IPS-15b (cell line): ENCODE data around the gene B4GALT5.

Source experiments
- H3K27me3 ChIP-seq: one replicate; pipeline ENCODE4 v1.6.1; 2013; ENCODE audit warnings: low read length; ENCODE audit not compliant: control insufficient read depth, insufficient read depth
- H3K36me3 ChIP-seq: one replicate; pipeline ENCODE4 v1.6.1; 2013; ENCODE audit warnings: low read length; ENCODE audit not compliant: control insufficient read depth, insufficient read depth
- H3K4me1 ChIP-seq: one replicate; pipeline ENCODE4 v1.6.1; 2013; ENCODE audit warnings: mild to moderate bottlenecking, low read length; ENCODE audit not compliant: control insufficient read depth, insufficient read depth
- H3K4me3 ChIP-seq: one replicate; pipeline ENCODE4 v1.5.1; 2013; ENCODE audit warnings: low read depth, low read length
- H3K9ac ChIP-seq: one replicate; pipeline ENCODE4 v1.6.1; 2013; ENCODE audit warnings: low read depth, mild to moderate bottlenecking, low read length
- H3K9me3 ChIP-seq: one replicate; pipeline ENCODE4 v1.6.1; 2013; ENCODE audit warnings: mild to moderate bottlenecking, low read length; ENCODE audit not compliant: control insufficient read depth, insufficient read depth

The B4GALT5 gene

DNA sequence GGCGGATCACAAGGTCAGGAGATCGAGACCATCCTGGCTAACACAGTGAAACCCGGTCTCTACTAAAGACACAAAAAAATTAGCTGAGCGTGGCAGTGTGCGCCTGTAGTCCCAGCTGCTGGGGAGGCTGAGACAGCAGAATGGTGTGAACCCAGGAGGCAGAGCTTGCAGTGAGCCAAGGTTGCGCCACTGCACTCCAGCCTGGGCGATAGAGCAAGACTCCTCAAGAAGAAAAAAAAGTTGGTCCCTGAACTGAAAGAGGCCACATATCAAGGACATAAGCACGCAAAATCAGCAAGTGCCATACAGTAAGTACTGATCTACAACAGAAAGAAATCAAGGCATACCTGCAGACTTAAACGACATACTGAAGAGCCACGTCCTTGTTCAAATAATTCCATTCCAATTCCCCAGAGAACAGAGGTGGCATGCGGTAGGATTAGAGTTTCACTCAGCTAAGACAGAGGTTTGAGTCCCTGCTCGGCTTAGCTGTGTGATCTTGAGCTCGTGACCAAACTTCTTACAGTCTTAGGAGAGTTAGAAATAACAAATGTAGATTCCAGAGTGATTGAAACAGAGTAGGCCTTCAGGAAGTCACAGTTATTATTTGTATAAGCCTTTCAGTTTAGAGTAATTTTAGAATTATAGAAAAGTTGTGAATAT, 29.2 kb downstream of the B4GALT5 start:
- Histone ChIP-seq H3K27me3 (no peaks in the 10 kb centered on the region), H3K9ac (no peak overlapping the region), H3K36me3 (peaks cover 3% of the 10 kb centered on the region), H3K4me3 (no peak overlapping the region), H3K9me3 (no peaks in the 10 kb centered on the region), H3K4me1 (peaks cover 23% of the 10 kb centered on the region)

DNA sequence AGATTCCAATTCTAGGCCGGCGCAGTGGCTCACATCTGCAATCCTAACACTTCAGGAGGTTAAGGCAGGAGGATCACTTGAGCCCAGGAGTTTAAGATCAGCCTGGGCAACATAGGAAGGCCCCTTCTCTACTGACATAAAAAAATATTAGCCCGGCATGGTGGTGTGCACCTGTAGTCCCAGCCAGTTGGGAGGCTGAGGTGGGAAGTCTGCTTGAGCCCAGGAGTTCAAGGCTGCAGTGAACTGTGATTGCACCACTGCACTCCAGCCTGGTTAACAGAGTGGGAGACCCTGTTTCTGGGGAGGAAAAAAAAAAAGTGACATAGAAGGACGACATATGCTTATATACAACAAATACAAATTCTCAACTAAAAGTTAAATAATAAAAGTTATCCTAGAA, 30.9 kb downstream of the B4GALT5 start:
- Histone ChIP-seq H3K36me3 (peaks cover 3% of the 10 kb centered on the region), H3K9ac (no peak overlapping the region), H3K4me1 (peaks cover 27% of the 10 kb centered on the region), H3K9me3 (no peaks in the 10 kb centered on the region), H3K27me3 (no peaks in the 10 kb centered on the region), H3K4me3 (no peak overlapping the region)

- H3K9ac ChIP-seq, result no peak overlapping the region
- no peaks in the 10 kb centered on the region for H3K27me3 ChIP-seq
- no peaks in the 10 kb centered on the region for H3K9me3 ChIP-seq
- H3K4me3 ChIP-seq, result no peak overlapping the region
- peaks cover 3% of the 10 kb centered on the region for H3K36me3 ChIP-seq
- peaks cover 25% of the 10 kb centered on the region for H3K4me1 ChIP-seq
These were observed 31.4 kb downstream of the B4GALT5 start for GRCh38 chr20:49682278-49682677.

- peaks cover 3% of the 10 kb centered on the region for H3K36me3 ChIP-seq
- no peak overlapping the region for H3K4me3 ChIP-seq
- no peaks in the 10 kb centered on the region for H3K9me3 ChIP-seq
- peaks cover 28% of the 10 kb centered on the region for H3K4me1 ChIP-seq
- H3K27me3 ChIP-seq, result no peaks in the 10 kb centered on the region
- H3K9ac ChIP-seq, result no peak overlapping the region
These were observed 31.8 kb downstream of the B4GALT5 start for GRCh38 chr20:49681850-49682216.

- Histone ChIP-seq H3K27me3 (no peaks in the 10 kb centered on the region), H3K4me3 (no peak overlapping the region), H3K9me3 (no peaks in the 10 kb centered on the region), H3K4me1 (peaks cover 34% of the 10 kb centered on the region), H3K9ac (no peak overlapping the region), H3K36me3 (peaks cover 3% of the 10 kb centered on the region)
These were observed 33.2 kb downstream of the B4GALT5 start for GRCh38 chr20:49680484-49680883.

GRCh38 chr20:49679634-49680033, 34.0 kb downstream of the B4GALT5 start:
- peaks cover 3% of the 10 kb centered on the region for H3K36me3 ChIP-seq
- peaks cover 36% of the 10 kb centered on the region for H3K4me1 ChIP-seq
- H3K27me3 ChIP-seq, result no peaks in the 10 kb centered on the region
- H3K9me3 ChIP-seq, result no peaks in the 10 kb centered on the region
- H3K4me3 ChIP-seq, result no peak overlapping the region
- H3K9ac ChIP-seq, result no peak overlapping the region

DNA sequence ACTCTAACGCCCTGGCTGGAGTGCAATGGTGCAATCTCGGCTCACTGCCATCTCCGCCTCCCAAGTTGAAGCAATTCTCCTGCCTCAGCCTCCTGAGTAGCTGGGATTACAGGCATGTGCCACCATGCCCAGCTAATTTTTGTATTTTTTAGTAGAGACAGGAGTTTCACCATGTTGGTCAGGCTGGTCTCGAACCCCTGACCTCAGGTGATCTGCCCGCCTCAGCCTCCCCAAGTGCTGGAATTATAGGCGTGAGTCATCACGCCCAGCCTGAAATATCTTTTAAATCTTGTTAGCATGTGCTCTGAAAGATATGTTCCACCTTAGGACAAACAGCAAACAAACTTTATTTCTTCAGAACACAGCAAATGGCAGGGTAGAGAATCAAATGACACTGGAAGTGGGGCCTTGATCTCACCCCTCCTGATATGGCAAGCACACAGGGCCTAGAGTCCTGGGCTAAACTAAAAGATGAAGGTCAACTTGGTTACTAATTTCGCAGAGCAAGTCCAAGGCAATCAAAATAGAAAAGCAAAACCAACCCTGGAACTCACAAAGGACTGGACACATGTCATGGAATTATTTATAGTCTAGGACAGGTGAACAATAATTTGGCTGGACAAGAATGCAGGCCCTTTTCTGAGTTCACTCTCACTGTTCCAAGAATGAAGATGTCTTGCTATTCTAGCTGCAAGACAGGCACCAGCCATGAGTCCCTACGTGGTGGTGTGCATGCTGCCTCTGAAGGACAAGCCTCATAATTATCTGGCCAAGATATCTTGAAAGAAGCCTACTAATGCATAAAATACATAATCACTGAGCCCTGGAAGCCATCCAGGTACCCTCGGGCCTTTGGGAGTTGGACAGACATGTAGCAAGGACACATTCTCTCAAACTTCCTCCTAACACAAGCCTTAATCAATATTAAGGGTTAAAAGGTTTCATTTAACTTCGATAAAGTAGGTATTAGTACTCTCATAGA, 35.6 kb downstream of the B4GALT5 start:
- H3K9ac ChIP-seq, result no peak overlapping the region
- H3K27me3 ChIP-seq, result no peaks in the 10 kb centered on the region
- H3K36me3 ChIP-seq, result peaks cover 3% of the 10 kb centered on the region
- no peaks in the 10 kb centered on the region for H3K9me3 ChIP-seq
- H3K4me3 ChIP-seq, result no peak overlapping the region
- H3K4me1 ChIP-seq, result peaks cover 36% of the 10 kb centered on the region

DNA sequence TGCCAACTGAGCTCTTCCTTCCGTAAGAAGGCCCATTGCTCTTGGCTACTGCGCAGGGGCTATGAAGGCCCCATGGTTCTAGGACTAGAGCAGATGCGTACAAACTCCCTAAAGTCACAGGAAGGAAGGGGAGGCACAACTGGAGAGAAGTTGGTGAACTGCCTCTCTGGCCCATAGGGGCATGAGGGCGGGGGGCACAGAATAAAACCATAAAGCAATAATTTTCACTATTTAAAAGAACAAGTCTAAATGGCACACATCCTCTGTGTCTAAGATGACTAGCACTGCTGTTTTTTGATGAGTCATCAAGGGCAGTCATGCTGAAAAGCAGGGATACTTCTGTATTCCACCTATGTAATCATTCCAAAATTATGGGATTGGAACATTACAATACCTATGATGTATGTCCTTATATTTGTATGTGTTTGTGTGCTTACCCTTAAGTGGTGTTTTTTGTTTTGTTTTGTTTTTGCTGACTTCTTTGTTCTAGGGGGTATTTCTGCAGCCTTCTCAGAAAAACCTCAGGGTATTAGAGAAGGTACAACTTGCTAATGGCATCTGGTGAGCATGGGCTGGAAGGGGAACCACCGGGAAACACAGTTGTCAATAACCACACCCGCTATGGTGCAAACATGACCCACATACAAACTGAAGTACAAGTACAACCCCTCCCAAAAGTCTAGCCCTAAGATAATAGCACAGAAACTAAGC, 36.9 kb downstream of the B4GALT5 start:
- peaks cover 48% of the 10 kb centered on the region for H3K4me1 ChIP-seq
- no peaks in the 10 kb centered on the region for H3K9me3 ChIP-seq
- H3K36me3 ChIP-seq, result no peaks in the 10 kb centered on the region
- H3K9ac ChIP-seq, result no peak overlapping the region
- no peak overlapping the region for H3K4me3 ChIP-seq
- no peaks in the 10 kb centered on the region for H3K27me3 ChIP-seq

- Histone ChIP-seq H3K9ac (no peak overlapping the region), H3K9me3 (no peaks in the 10 kb centered on the region), H3K4me3 (no peak overlapping the region), H3K4me1 (peaks cover 43% of the 10 kb centered on the region), H3K36me3 (no peaks in the 10 kb centered on the region), H3K27me3 (no peaks in the 10 kb centered on the region)
These were observed 38.1 kb downstream of the B4GALT5 start for GRCh38 chr20:49675368-49676151.

GRCh38 chr20:49674383-49675352, 39.0 kb downstream of the B4GALT5 start:
- Histone ChIP-seq H3K9ac (no peak overlapping the region), H3K4me3 (no peak overlapping the region), H3K4me1 (peaks cover 43% of the 10 kb centered on the region), H3K36me3 (no peaks in the 10 kb centered on the region), H3K27me3 (no peaks in the 10 kb centered on the region), H3K9me3 (no peaks in the 10 kb centered on the region)
